Coronary artery (tissue), 2 donors: ENCODE results near the gene HTRA3.
"Not testable (repeated sequence)": the region's sequence is repeated elsewhere in the genome, so short reads cannot be mapped to it uniquely, and the experiment has no call there.

Experiments
- DNase-seq: peaks from one replicate; pipeline ENCODE4 v3.0.0-alpha.2; 2017; ENCODE audit warnings: low spot score
- H3K27ac ChIP-seq, 2 donors: fragments of 200-600 bp; sonication (generic); one replicate each; pipeline ENCODE4 v1.5.1; 2016 to 2019
- H3K4me3 ChIP-seq: fragments of 200-600 bp; sonication (generic); 2 replicates; pipeline ENCODE4 v1.5.1; 2016; ENCODE audit warnings: mild to moderate bottlenecking, moderate library complexity
- CTCF ChIP-seq: fragments of 200-600 bp; sonication (generic); IDR thresholded peaks from one replicate; pipeline ENCODE4 v1.5.1; 2019; ENCODE audit warnings: antibody characterized with exemption

HTRA3 gene

DNA sequence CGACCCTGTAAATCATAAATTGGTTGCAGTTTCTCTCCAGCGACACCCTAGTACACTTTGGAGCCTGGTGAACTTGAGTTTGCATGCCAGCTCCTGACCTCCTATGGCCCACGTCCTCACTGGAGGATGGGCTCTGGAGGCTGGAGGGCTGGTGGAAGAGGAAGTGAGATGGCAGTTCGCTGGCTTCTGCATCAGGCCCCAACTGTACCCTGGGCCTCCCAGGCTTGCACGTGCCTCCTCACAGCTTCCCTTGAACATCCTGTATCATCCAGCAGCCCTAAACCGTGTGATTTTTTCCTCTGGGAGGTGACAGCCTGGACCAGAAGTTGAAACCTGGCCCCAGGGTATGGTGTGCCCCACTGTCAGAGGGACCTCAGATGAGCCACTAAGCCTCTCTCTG lies 78.5 kb downstream of the HTRA3 start:
- no peak for DNase-seq
- TF ChIP-seq CTCF: no peak
- Histone ChIP-seq H3K27ac (no peak overlapping the region), H3K4me3 (no peak overlapping the region)

DNA sequence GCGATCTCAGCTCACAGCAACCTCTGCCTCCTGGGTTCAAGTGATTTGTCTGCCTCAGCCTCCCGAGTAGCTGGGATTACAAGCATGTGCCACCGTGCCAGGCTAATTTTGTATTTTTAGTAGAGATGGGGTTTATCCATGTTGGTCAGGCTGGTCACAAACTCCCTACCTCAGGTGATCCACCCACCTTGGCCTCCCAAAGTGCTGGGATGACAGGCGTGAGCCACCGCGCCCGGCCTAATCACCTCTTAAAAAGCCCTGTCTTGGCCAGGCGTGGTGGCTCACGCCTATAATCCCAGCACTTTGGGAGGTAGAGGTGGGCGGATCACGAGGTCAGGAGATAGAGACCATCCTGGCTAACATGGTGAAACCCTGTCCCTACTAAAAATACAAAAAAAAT lies 79.7 kb downstream of the HTRA3 start:
- not testable (repeated sequence) for H3K27ac ChIP-seq, DNase-seq, H3K4me3 ChIP-seq

DNA sequence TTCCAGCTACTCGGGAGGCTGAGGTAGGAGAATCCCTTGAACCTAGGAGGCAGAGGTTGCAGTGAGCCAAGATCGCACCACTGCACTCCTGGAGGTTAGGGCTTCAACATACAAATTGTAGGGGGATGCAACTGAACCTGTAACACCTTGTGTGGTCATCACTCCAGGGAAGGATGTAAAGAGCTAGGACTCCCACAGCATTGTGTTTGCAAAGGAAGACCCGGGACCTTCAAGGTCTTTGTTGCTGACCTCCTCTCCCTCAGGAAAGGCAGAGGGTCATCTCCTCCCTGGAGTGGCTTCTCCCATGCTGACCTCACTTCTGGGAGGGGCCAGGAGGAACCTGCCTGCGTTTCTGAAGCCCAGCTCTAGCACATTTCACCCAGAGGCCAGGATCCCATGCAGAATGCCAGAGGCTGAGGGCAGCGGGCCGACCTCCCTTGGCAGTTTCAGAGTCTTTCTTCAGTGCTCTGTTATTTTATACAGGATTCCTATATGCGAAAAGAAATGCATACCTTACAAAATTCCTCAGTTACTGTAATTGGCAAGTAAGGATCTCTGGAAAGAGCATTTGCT lies 80.2 kb downstream of the HTRA3 start:
- DNase-seq: no peak
- TF ChIP-seq CTCF: no peak
- no peak overlapping the region for H3K4me3 ChIP-seq
- no peak overlapping the region for H3K27ac ChIP-seq

- H3K27ac ChIP-seq: no peak overlapping the region
- DNase-seq: no peak
- no peak for TF ChIP-seq CTCF
- no peak overlapping the region for H3K4me3 ChIP-seq
Measured at GRCh38 chr4:8350352-8350751, 80.8 kb downstream of the HTRA3 start.

GRCh38 chr4:8350841-8351461 lies 81.4 kb downstream of the HTRA3 start:
- no peak for TF ChIP-seq CTCF
- no peak overlapping the region for H3K27ac ChIP-seq
- DNase-seq: no peak

DNA sequence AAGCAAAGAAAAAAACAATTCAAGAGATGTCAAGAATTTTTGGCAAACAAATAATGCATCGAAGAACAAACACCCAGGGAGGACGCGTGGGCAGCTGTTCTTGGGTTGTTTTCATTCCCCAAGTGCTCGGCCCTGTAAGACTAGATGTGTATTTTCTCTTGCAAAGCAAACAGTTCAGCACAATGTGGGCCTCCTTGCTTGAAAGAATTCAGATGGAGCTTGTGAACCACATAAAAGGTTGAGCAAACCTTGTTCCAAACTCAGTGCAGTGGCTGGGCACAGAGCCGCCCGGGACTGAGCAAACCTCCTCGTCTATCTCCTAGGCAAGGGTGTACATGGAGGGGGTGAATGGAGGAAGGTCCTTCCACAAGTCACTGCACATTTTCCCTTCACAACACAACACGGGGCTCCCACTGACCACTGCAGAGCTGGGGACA lies 82.4 kb downstream of the HTRA3 start:
- Histone ChIP-seq H3K27ac (no peak overlapping the region), H3K4me3 (no peak overlapping the region)
- no peak for DNase-seq
- TF ChIP-seq CTCF: no peak

More at GRCh38 chr4:8350841-8351461, 81.4 kb downstream of the HTRA3 start:
- no peak overlapping the region for H3K4me3 ChIP-seq

DNA sequence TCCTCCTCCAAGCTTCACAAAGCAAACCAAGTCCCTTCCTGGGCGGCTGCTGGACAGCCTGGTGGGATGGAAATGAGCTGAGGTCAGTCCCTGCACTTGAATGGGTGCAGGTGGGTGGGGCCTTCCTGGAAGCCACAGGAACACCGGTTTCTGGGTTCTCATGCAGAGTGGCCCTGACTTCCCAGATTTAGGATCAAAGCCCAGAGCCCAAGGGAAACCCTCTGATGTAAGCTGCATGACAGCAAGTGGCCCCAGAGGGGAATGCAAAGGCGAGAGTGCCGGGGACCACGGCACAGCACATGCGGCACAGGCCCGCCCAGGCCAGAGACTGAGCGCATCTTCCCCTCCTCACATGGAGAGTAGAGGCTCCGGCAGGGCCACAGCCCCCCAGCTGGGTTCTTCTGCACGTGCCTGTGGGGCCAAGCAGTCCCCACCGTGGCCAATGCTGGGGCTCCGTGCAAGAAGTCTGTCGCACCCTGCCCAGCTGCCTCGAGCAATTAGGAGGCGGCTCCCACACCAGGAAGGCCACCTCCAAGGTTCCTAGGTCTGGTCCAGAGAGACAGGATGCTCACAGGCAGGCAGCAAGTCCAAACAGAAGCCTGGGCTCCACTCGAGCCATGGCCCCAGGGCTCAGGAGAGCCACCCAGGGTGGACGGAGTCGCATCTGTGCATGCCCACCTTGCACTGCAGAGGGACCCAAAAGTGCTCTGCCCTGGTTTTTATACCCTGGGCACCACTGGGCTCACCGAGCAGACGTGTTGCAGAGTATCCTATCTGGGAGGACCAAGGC lies 83.0 kb downstream of the HTRA3 start:
- Histone ChIP-seq H3K27ac (no peak overlapping the region), H3K4me3 (no peak overlapping the region)
- no peak for DNase-seq
- no peak for TF ChIP-seq CTCF
